ENCODE results near the gene SOCS3.

The SOCS3 gene, protein sequence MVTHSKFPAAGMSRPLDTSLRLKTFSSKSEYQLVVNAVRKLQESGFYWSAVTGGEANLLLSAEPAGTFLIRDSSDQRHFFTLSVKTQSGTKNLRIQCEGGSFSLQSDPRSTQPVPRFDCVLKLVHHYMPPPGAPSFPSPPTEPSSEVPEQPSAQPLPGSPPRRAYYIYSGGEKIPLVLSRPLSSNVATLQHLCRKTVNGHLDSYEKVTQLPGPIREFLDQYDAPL

DNA sequence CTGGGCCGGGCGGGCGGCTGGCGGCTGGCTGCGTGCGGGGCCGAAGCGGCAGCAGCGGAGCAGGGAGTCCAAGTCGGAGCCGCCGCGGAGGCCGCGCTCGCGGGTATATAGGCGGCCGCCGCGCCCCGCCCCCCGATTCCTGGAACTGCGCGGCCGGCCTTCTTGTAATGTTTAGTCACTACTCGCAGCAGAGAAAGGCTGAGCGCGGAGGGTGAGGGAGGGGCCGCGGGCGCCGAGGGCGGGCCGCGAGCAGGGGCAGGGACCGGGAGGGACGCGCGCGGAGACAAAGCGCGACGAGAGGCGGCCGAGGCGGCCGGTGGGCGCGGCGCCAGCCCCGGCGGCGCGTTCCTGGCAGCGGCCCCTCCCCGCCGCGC lies at the start of gene SOCS3:
Gene SOCS3, minus strand, starts transcription at position 81 of the 374 bp plus-strand sequence. CDS start 982 bp downstream, outside the sequence.
- TF ChIP-seq, protein P1, sequence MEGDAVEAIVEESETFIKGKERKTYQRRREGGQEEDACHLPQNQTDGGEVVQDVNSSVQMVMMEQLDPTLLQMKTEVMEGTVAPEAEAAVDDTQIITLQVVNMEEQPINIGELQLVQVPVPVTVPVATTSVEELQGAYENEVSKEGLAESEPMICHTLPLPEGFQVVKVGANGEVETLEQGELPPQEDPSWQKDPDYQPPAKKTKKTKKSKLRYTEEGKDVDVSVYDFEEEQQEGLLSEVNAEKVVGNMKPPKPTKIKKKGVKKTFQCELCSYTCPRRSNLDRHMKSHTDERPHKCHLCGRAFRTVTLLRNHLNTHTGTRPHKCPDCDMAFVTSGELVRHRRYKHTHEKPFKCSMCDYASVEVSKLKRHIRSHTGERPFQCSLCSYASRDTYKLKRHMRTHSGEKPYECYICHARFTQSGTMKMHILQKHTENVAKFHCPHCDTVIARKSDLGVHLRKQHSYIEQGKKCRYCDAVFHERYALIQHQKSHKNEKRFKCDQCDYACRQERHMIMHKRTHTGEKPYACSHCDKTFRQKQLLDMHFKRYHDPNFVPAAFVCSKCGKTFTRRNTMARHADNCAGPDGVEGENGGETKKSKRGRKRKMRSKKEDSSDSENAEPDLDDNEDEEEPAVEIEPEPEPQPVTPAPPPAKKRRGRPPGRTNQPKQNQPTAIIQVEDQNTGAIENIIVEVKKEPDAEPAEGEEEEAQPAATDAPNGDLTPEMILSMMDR (IDR thresholded peaks at IDR 0.05) = no peak
- TF ChIP-seq ZFX (IDR thresholded peaks at IDR 0.05; ENCODE audit: borderline replicate concordance) = no peak
- H3K27ac ChIP-seq = no peak within 1 kb of the TSS

DNA sequence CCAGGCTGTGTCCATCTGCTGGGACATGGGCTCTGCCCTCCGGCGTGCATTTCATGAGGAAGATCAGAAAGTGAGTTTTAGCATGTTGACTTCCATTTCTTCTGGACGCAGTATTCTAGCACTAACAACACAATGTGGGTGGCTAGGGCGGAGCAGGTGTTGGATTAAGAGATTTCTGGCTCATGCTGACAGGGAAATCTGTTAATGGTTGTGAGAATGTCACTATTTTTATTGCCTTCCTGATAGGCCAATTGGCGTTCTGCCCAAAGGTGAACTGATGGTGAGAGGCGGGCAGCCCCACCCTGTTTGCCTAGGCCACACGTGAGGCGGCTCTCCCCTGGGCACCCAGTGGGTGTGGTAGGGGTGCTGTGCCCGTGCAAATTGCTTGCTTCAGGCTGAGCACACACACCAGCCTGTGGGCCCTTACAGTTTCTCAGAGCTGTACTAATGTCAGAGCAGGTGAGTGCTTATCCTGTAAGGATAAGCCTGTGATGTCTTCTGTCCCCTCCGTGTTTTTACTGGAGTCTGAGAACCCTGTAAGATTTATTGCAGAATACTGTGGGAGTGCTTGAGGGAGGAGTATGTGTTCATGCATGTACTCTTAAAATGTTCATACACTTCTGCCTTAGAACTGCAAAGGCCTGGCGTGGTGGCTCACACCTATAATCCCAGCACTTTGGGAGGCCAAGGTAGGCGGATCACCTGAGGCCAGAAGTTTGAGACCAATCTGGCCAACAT lies 49.5 kb upstream of the SOCS3 start:
- TF ChIP-seq ZFX (IDR thresholded peaks at IDR 0.05; ENCODE audit: borderline replicate concordance) = no peak
- TF ChIP-seq, protein P1 (IDR thresholded peaks at IDR 0.05) = no peak
- no peak overlapping the region for H3K27ac ChIP-seq

DNA sequence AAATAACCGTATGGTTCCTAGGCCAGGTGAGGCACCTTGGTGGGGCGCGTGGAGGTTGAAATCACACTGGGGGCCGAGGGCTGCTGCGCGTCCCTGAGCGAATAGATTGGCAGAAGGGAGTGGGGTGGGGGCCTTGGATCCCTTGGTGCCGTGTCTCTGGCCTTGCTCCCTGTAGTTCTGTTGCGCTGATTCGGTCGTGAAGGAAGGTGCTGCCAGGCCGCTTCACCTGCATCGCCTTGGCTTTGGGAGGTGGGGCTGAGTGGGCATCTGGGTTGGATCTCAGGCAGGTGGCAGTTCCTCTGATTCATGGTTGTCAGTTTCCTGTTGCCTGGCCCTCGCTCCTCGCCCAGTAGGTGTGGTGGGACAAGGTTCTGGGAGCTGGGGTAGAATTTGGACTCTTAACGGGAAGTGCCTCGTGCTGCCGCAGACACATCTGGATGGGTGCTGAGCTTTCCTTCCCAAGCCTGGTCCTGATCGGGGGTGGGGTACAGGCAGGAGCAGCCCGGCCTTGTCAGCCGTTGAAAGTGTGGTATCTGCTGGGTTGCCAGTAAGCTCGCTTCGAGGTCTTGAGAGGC lies 48.7 kb upstream of the SOCS3 start:
- no peak for TF ChIP-seq ZFX (IDR thresholded peaks at IDR 0.05; ENCODE audit: borderline replicate concordance)
- TF ChIP-seq, protein P1 (IDR thresholded peaks at IDR 0.05) = no peak
- no peak overlapping the region for H3K27ac ChIP-seq

DNA sequence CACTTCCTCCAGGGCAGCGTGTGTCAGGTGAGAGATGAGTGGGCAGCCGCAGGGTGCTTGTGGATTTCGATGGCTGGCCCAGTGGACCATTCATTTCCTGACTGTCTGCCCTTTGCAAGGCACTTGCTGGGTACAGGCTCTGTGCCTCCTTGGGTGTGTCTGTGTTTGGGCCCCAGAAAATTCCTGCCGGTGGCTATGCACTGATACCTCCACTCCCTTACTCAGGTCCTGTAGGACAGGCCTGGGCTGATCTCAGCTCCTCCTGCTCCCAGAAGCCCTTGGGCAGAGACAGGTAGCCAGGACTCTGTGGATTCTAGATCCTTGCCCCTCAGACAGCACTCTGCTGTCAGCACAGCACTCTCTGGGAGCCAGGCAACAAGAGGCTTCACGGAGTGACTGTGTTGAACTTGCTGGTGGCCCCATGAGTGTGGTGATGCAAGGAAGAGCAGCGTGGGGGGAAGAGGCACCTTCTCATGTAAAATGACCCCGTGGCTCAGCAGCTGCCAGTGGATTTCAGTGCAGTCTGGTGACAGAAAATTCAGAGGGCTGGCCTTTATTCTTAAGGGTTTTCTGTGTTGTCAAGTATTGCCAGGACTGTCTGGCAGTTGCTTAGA lies 47.6 kb upstream of the SOCS3 start:
- TF ChIP-seq ZFX (IDR thresholded peaks at IDR 0.05; ENCODE audit: borderline replicate concordance) = no peak
- TF ChIP-seq, protein P1 (IDR thresholded peaks at IDR 0.05) = no peak
- no peak overlapping the region for H3K27ac ChIP-seq

DNA sequence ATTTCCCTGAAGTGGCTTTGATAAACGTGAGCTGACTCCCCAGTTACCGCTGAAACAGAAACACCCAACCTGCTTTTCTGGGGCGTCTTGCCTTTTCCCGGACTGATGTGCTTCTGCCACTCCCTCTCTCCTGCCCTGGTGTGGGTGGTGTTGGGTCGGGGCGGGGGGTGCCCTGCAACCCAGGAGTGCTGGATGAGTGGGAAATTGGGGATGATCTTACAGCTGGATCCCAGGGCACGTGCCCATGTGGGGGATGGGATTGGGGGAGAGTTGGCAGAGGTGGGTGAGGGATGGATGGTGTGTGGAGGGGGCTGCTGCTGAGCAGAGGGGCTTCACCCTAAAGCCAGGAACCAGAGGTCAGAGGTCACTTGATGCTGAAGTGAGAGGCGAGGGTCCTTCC lies 47.0 kb upstream of the SOCS3 start:
- TF ChIP-seq, protein P1 (IDR thresholded peaks at IDR 0.05) = no peak
- no peak for TF ChIP-seq ZFX (IDR thresholded peaks at IDR 0.05; ENCODE audit: borderline replicate concordance)
- no peak overlapping the region for H3K27ac ChIP-seq

DNA sequence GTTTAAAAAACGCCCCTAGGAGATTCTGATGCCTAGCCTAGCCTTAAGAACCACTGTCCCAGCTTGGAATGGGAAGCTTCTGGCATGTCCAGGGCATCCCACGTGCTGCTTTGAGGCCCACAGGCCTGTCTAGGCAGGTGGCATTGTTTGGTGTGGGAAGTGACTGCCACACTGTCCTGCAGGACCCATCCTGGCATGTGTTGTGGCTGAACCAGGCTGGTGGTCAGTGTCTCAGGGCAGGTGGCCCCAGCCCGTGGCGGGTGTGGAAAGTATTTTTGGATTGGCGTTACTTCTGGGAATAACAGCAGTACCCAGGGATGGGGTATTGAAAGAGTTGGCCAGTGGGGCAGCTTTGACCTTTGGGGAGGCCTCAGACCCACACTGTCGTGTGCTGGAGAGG lies 46.5 kb upstream of the SOCS3 start:
- no peak overlapping the region for H3K27ac ChIP-seq
- TF ChIP-seq, protein P1 (IDR thresholded peaks at IDR 0.05) = no peak
- TF ChIP-seq ZFX (IDR thresholded peaks at IDR 0.05; ENCODE audit: borderline replicate concordance) = no peak
